ENCODE results near the gene CD300LD.
"Not testable (repeated sequence)": the region's sequence is repeated elsewhere in the genome, so short reads cannot be mapped to it uniquely, and the experiment has no call there.

Gene CD300LD

GRCh38 chr17:74637265-74637664, 45.2 kb upstream of the CD300LD start (continued):
- TF ChIP-seq POU6F1 (CRISPR knock-in tag; IDR thresholded peaks at IDR 0.05; ENCODE audit: borderline replicate concordance, low read depth): no peak

DNA sequence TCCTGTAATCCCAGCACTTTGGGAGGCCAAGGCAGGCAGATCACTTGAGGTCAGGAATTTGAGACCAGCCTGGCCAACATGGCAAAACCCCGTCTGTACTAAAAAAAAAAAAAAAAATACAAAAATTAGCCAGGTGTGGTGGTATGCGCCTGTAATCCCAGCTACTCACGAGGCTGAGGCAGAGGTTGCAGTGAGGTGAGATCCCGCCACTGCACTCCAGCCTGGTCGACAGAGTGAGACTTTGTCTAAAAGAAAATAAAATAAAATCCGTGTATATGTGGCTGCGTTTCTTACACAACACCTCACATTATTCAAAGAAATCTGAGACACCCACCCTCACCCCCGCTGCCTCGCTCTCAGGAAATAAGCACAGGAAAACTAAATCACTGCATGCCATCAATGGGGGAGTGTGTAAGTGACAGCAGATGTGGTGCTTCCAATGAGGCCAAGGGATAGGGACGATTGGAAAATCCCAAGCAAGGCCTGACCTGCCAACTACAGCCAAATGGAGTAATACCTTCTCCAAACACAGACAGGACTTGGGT, 44.5 kb upstream of the CD300LD start:
- ATAC-seq: not testable (repeated sequence)

DNA sequence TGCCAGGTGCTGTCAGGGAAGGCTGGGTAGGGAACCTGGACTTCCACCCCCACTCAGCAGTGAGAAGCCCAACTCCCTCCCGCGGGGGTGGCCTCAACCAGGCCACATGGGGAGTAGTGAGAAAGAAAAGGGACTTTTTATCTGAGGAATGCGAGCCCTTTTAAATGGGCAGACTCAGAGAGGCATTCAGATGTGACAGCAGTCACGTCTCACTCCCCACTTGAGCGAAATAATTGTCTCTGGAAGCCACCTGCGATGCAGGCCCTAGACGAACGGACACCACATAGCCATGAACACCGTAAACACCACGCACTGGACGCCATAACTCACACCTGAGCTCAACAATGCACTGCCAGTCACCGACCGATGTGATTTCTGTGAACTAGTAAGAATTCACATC, 43.3 kb upstream of the CD300LD start:
- ATAC-seq: no peak
- TF ChIP-seq RARB (CRISPR knock-in tag; IDR thresholded peaks at IDR 0.05): no peak
- TF ChIP-seq ZNF70 (CRISPR knock-in tag; IDR thresholded peaks at IDR 0.05): no peak
- TF ChIP-seq ARNTL (CRISPR knock-in tag; IDR thresholded peaks at IDR 0.05; ENCODE audit: borderline replicate concordance, low read depth): no peak
- no peak for TF ChIP-seq ZNF8 (CRISPR knock-in tag; IDR thresholded peaks at IDR 0.05)
- TF ChIP-seq ZFP30 (CRISPR knock-in tag; IDR thresholded peaks at IDR 0.05): no peak
- no peak for TF ChIP-seq SNAI2 (CRISPR knock-in tag; IDR thresholded peaks at IDR 0.05)
- TF ChIP-seq PPARA (CRISPR knock-in tag; IDR thresholded peaks at IDR 0.05; ENCODE audit: borderline replicate concordance): no peak
- TF ChIP-seq GLIS3 (CRISPR knock-in tag; IDR thresholded peaks at IDR 0.05): no peak
- no peak for TF ChIP-seq TSHZ2 (CRISPR knock-in tag; IDR thresholded peaks at IDR 0.05)
- TF ChIP-seq ZC3H10 (CRISPR knock-in tag; IDR thresholded peaks at IDR 0.05): no peak
- no peak for TF ChIP-seq BACH2 (CRISPR knock-in tag; IDR thresholded peaks at IDR 0.05; ENCODE audit: borderline replicate concordance)
- TF ChIP-seq, protein P1, sequence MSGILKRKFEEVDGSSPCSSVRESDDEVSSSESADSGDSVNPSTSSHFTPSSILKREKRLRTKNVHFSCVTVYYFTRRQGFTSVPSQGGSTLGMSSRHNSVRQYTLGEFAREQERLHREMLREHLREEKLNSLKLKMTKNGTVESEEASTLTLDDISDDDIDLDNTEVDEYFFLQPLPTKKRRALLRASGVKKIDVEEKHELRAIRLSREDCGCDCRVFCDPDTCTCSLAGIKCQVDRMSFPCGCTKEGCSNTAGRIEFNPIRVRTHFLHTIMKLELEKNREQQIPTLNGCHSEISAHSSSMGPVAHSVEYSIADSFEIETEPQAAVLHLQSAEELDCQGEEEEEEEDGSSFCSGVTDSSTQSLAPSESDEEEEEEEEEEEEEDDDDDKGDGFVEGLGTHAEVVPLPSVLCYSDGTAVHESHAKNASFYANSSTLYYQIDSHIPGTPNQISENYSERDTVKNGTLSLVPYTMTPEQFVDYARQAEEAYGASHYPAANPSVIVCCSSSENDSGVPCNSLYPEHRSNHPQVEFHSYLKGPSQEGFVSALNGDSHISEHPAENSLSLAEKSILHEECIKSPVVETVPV (CRISPR knock-in tag; IDR thresholded peaks at IDR 0.05): no peak
- TF ChIP-seq ESRRG (CRISPR knock-in tag; IDR thresholded peaks at IDR 0.05): no peak
- TF ChIP-seq POU6F1 (CRISPR knock-in tag; IDR thresholded peaks at IDR 0.05; ENCODE audit: borderline replicate concordance, low read depth): no peak
- no peak for TF ChIP-seq OSR1 (CRISPR knock-in tag; IDR thresholded peaks at IDR 0.05)
- TF ChIP-seq ISL1 (CRISPR knock-in tag; IDR thresholded peaks at IDR 0.05): no peak

DNA sequence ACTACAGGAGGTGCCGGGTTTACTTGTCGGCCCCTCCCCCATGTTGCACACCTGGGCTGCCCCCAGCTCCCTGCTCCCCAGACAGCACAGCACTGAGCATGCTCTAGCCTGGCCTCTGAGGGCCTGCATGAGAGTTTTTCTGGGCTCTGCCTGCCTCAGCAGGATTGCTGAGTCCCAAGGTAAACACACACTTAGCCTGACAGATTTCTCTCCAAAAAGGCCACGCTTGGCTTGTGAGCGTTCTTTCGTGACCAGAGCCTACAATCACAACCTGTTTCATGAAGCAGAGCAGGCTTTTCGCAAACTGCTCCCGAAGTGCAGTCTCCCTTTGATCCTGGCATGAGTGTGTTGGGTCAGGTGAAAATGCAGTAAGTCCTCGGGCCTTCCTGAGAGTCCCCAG, 41.2 kb upstream of the CD300LD start:
- TF ChIP-seq ISL1 (CRISPR knock-in tag; IDR thresholded peaks at IDR 0.05): no peak
- TF ChIP-seq GLIS3 (CRISPR knock-in tag; IDR thresholded peaks at IDR 0.05): no peak
- TF ChIP-seq ZFP30 (CRISPR knock-in tag; IDR thresholded peaks at IDR 0.05): no peak
- TF ChIP-seq RARB (CRISPR knock-in tag; IDR thresholded peaks at IDR 0.05): no peak
- TF ChIP-seq TSHZ2 (CRISPR knock-in tag; IDR thresholded peaks at IDR 0.05): no peak
- no peak for TF ChIP-seq OSR1 (CRISPR knock-in tag; IDR thresholded peaks at IDR 0.05)
- TF ChIP-seq, protein P1 (CRISPR knock-in tag; IDR thresholded peaks at IDR 0.05): no peak
- no peak for TF ChIP-seq TCF4 (CRISPR knock-in tag; IDR thresholded peaks at IDR 0.05; ENCODE audit: borderline replicate concordance)
- no peak for TF ChIP-seq POU6F1 (CRISPR knock-in tag; IDR thresholded peaks at IDR 0.05; ENCODE audit: borderline replicate concordance, low read depth)
- ATAC-seq: no peak
